Measurements from ENCODE around the gene NUTM1. TPM values are rescaled to one million over a fixed set of nuclear protein-coding genes. Genes with fewer than 3 reads are reported as not detected.
A peak's percentile ranks its signal among the peaks of the same experiment; 100 is the strongest.

The NUTM1 gene
- total RNA-seq, 1 donor from 2014 or later, result not detected

DNA sequence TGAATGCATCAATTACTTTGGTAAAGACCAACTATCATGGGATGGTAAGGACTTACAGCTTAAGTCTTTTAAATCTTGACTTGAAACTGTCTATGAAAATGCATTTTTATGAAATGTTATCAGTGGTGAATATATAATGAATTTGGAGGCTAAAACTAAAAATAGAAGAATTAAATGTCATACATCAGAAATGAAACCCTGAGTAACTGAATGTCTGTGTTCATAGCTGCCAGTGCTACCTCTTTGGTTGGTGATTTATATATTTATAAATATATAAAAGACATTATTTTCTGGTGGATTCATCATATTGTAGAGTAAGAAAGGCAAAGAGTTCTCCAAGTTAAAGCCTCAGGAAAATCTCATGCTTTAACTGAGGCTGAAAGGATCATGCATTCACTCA lies 17.7 kb upstream of the NUTM1 start:
- H3K27ac Mint-ChIP-seq, result peak overlapping the region; percentile 83
- peaks cover 8% of the 10 kb centered on the region for H3K36me3 Mint-ChIP-seq (ENCODE audit: low read depth)
- intact Hi-C loops (cut with micrococcal nuclease), result no loop called here
- no peaks in the 10 kb centered on the region for H3K9me3 Mint-ChIP-seq
- H3K4me1 Mint-ChIP-seq, result peaks cover 80% of the 10 kb centered on the region
- ATAC-seq (ENCODE audit: low read depth) (no peak), DNase-seq (no peak)
- TF ChIP-seq, protein P1, sequence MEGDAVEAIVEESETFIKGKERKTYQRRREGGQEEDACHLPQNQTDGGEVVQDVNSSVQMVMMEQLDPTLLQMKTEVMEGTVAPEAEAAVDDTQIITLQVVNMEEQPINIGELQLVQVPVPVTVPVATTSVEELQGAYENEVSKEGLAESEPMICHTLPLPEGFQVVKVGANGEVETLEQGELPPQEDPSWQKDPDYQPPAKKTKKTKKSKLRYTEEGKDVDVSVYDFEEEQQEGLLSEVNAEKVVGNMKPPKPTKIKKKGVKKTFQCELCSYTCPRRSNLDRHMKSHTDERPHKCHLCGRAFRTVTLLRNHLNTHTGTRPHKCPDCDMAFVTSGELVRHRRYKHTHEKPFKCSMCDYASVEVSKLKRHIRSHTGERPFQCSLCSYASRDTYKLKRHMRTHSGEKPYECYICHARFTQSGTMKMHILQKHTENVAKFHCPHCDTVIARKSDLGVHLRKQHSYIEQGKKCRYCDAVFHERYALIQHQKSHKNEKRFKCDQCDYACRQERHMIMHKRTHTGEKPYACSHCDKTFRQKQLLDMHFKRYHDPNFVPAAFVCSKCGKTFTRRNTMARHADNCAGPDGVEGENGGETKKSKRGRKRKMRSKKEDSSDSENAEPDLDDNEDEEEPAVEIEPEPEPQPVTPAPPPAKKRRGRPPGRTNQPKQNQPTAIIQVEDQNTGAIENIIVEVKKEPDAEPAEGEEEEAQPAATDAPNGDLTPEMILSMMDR (IDR thresholded peaks at IDR 0.05), result no peak
- peak overlapping the region; percentile 16 for H3K4me3 Mint-ChIP-seq
- POLR2A ChIA-PET, result interaction anchor here (6.8 kb wide), 1 partner anchor 11 kb away, joined by 113 read pairs; the partner anchor contains the start of gene SLC12A6
- CTCF ChIA-PET, result interaction anchor here (0.8 to 2.0 kb wide), 4 partner anchors 11 to 258 kb away, joined by 3 to 6 read pairs (median 3); partner anchors contain the start of genes GOLGA8B, NOP10, NUTM1 and SLC12A6
- no peaks in the 10 kb centered on the region for H3K27me3 Mint-ChIP-seq

- intact Hi-C loops (cut with micrococcal nuclease), result loop anchor here (1.0 to 2.0 kb wide), 2 partner anchors 9 to 15 kb away; partner anchors contain the start of genes NOP10, NUTM1 and SLC12A6
- peaks cover 87% of the 10 kb centered on the region for H3K4me1 Mint-ChIP-seq
- POLR2A ChIA-PET, result interaction anchor here (1.5 to 6.8 kb wide), 5 partner anchors 8 to 39 kb away, joined by 4 to 113 read pairs (median 26); partner anchors contain the start of genes LPCAT4, NOP10, NUTM1 and SLC12A6
- peaks cover 13% of the 10 kb centered on the region for H3K36me3 Mint-ChIP-seq (ENCODE audit: low read depth)
- TF ChIP-seq, protein P1 (IDR thresholded peaks at IDR 0.05), result no peak
- peak overlapping the region; percentile 57 for H3K4me3 Mint-ChIP-seq
- CTCF ChIA-PET, result interaction anchor here (2.0 to 2.2 kb wide), 2 partner anchors 15 to 39 kb away, joined by 4 to 9 read pairs; partner anchors contain the start of genes LPCAT4, NOP10 and NUTM1
- H3K27ac Mint-ChIP-seq, result peak overlapping the region; percentile 83
- DNase-seq (no peak), ATAC-seq (ENCODE audit: low read depth) (no peak)
- no peaks in the 10 kb centered on the region for H3K9me3 Mint-ChIP-seq
- no peaks in the 10 kb centered on the region for H3K27me3 Mint-ChIP-seq
Observed at GRCh38 chr15:34327906-34328305, 15.2 kb upstream of the NUTM1 start.

- intact Hi-C loops (cut with micrococcal nuclease), result loop anchor here (1.0 to 2.0 kb wide), 2 partner anchors 11 to 14 kb away; partner anchors contain the start of genes NOP10 and NUTM1
Observed at GRCh38 chr15:34329006-34329405, 14.1 kb upstream of the NUTM1 start.

DNA sequence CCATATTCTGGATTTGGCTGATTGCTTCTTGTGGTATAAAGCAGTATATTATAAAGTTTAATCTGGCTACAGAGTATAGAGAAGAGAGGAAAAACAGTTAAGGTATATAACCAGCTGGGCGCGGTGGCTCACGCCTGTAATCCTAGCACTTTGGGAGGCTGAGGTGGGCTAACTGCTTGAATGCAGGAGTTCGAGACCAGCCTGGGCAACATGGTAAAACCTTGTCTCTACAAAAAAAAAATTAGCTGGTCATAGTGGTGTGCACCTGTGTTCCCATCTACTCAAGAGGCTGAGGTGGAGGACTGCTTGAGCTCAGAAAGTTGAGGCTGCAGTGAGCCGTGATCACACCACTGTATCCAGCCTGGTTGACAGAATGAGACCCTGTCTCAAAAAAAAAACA lies 12.8 kb upstream of the NUTM1 start:
- DNase-seq, result no peak
- H3K4me1 Mint-ChIP-seq, result peaks cover 89% of the 10 kb centered on the region
- no peak overlapping the region for H3K4me3 Mint-ChIP-seq
- no peak for ATAC-seq (ENCODE audit: low read depth)
- H3K27ac Mint-ChIP-seq, result peak overlapping the region; percentile 83
- ChIA-PET POLR2A (interaction anchor here (0.6 to 6.8 kb wide), 4 partner anchors 6 to 38 kb away, joined by 3 to 113 read pairs (median 28); partner anchors contain the start of genes NOP10, NUTM1 and SLC12A6), CTCF (interaction anchor here (1.4 kb wide), 1 partner anchor 12 kb away, joined by 3 read pairs; no protein-coding TSS in a partner anchor)
- intact Hi-C loops (cut with micrococcal nuclease), result loop anchor here (5.0 kb wide), 1 partner anchor 37 kb away; the partner anchor contains the start of gene LPCAT4
- H3K36me3 Mint-ChIP-seq (ENCODE audit: low read depth), result peaks cover 16% of the 10 kb centered on the region
- H3K9me3 Mint-ChIP-seq, result no peaks in the 10 kb centered on the region
- no peaks in the 10 kb centered on the region for H3K27me3 Mint-ChIP-seq
- TF ChIP-seq, protein P1 (IDR thresholded peaks at IDR 0.05), result no peak

More at GRCh38 chr15:34329006-34329405, 14.1 kb upstream of the NUTM1 start:
- no peaks in the 10 kb centered on the region for H3K27me3 Mint-ChIP-seq
- H3K4me3 Mint-ChIP-seq, result peak overlapping the region; percentile 53
- H3K4me1 Mint-ChIP-seq, result peaks cover 87% of the 10 kb centered on the region
- peaks cover 14% of the 10 kb centered on the region for H3K36me3 Mint-ChIP-seq (ENCODE audit: low read depth)
- TF ChIP-seq, protein P1 (IDR thresholded peaks at IDR 0.05), result no peak
- no peak for DNase-seq
- CTCF ChIA-PET, result interaction anchor here (1.2 to 2.2 kb wide), 4 partner anchors 10 to 87 kb away, joined by 3 to 9 read pairs (median 5); partner anchors contain the start of genes LPCAT4, NOP10 and NUTM1
- peak overlapping the region; percentile 83 for H3K27ac Mint-ChIP-seq
- POLR2A ChIA-PET, result interaction anchor here (1.1 to 6.8 kb wide), 5 partner anchors 7 to 38 kb away, joined by 3 to 113 read pairs (median 26); partner anchors contain the start of genes LPCAT4, NOP10, NUTM1 and SLC12A6
- no peak for ATAC-seq (ENCODE audit: low read depth)
- no peaks in the 10 kb centered on the region for H3K9me3 Mint-ChIP-seq

- Mint-ChIP-seq H3K9me3 (no peaks in the 10 kb centered on the region), H3K4me1 (peaks cover 91% of the 10 kb centered on the region), H3K4me3 (peak overlapping the region; percentile 2), H3K27ac (peak overlapping the region; percentile 99), H3K27me3 (no peaks in the 10 kb centered on the region), H3K36me3 (ENCODE audit: low read depth) (peaks cover 16% of the 10 kb centered on the region)
- POLR2A ChIA-PET, result interaction anchor here (0.7 kb wide), 1 partner anchor 14 kb away, joined by 3 read pairs; no protein-coding TSS in a partner anchor
- intact Hi-C loops (cut with micrococcal nuclease), result loop anchor here (5.0 kb wide), 1 partner anchor 35 kb away; the partner anchor contains the start of gene LPCAT4
- ATAC-seq (ENCODE audit: low read depth), result no peak
- TF ChIP-seq, protein P1 (IDR thresholded peaks at IDR 0.05), result no peak
- DNase-seq, result no peak
- CTCF ChIA-PET, result no interaction called here
Observed at GRCh38 chr15:34331809-34332208, 11.3 kb upstream of the NUTM1 start.

Data from activated B cell treated with CpG ODN at 0.5 μM for 24 hours (primary cell).